GM19239 (cell line): ENCODE measurements around the gene APLN.

Experiments used
- DNase-seq: peaks from one replicate; pipeline ENCODE4 v3.0.0; 2011; ENCODE audit warnings: low spot score; ENCODE audit not compliant: insufficient read length
- FAIRE-seq: peaks from 2 replicates; lab custom pipeline; 2011; peaks lifted over from hg19 to GRCh38; lab: Jason Lieb, UNC

Gene APLN

GRCh38 chrX:129608496-129608895, 46.3 kb downstream of the APLN start:
- FAIRE-seq (no peak), DNase-seq (no peak)

GRCh38 chrX:129606918-129607317, 47.8 kb downstream of the APLN start:
- DNase-seq (peak; percentile 28), FAIRE-seq (no peak)

GRCh38 chrX:129600981-129601424, 53.8 kb downstream of the APLN start:
- peak; percentile 87 for FAIRE-seq
- DNase-seq, result no peak

- no peak for DNase-seq
Observed at GRCh38 chrX:129599996-129600395, 54.8 kb downstream of the APLN start.

GRCh38 chrX:129599499-129599898, 55.3 kb downstream of the APLN start:
- DNase-seq (no peak), FAIRE-seq (no peak)

More at GRCh38 chrX:129599996-129600395, 54.8 kb downstream of the APLN start:
- FAIRE-seq, result no peak

- DNase-seq (no peak), FAIRE-seq (no peak)
Observed at GRCh38 chrX:129597905-129598304, 56.9 kb downstream of the APLN start.

- no peak for DNase-seq
- FAIRE-seq, result no peak
Observed at GRCh38 chrX:129596077-129596476, 58.7 kb downstream of the APLN start.
